Activated B cell treated with CpG ODN at 0.5 μM for 24 hours (primary cell): ENCODE results near the gene IDE. TPM values are rescaled to one million over a fixed set of nuclear protein-coding genes. Genes with fewer than 3 reads are reported as not detected.

Experiments
- ATAC-seq: fragments of 200-7000 bp; cut with Tn5 transposase; one replicate; pipeline ENCODE4 v1.10.0; 2021; ENCODE audit warnings: low read depth, mild to moderate bottlenecking, moderate library complexity
- CTCF ChIA-PET: fragments of 350-600 bp; sonication (Branson Sonifier 250); formaldehyde crosslinking; loops from one replicate; lab custom pipeline; 2021; ENCODE audit warnings: antibody characterized with exemption; lab: Charles Lee
- POLR2A ChIA-PET: fragments of 350-600 bp; sonication (Branson Sonifier 250); formaldehyde crosslinking; loops from one replicate; lab custom pipeline; 2021; ENCODE audit warnings: antibody characterized with exemption; lab: Charles Lee
- DNase-seq: peaks from one replicate; pipeline ENCODE4 v3.0.0; 2022
- H3K27ac Mint-ChIP-seq: one replicate; pipeline ENCODE4 v1.8.0; 2020; ENCODE audit warnings: mixed read lengths
- H3K27me3 Mint-ChIP-seq: one replicate; pipeline ENCODE4 v1.8.0; 2021; ENCODE audit warnings: mixed read lengths
- H3K36me3 Mint-ChIP-seq: one replicate; pipeline ENCODE4 v1.8.0; 2021; ENCODE audit warnings: low read depth, mixed read lengths
- H3K4me1 Mint-ChIP-seq: one replicate; pipeline ENCODE4 v1.8.0; 2021; ENCODE audit warnings: mixed read lengths
- H3K4me3 Mint-ChIP-seq: one replicate; pipeline ENCODE4 v1.8.0; 2020; ENCODE audit warnings: mild to moderate bottlenecking, mixed read lengths
- H3K9me3 Mint-ChIP-seq: one replicate; pipeline ENCODE4 v1.8.0; 2020; ENCODE audit warnings: mixed read lengths
- CTCF ChIP-seq: fragments of 200-600 bp; IDR thresholded peaks from one replicate; pipeline ENCODE4 v1.8.0; 2022; ENCODE audit warnings: antibody characterized with exemption, mild to moderate bottlenecking
- intact Hi-C: fragments of 100-400 bp; cut with micrococcal nuclease; formaldehyde crosslinking; loops from one replicate; pipeline ENCODE4 v1.15.1; 2024
- total RNA-seq: library from RNA; stranded (reverse); gene quantifications from 2 replicates; pipeline ENCODE4 v1.2.3, GENCODE V29; 2022

The IDE gene
- total RNA-seq, 1 donor from 2014 or later, result 39.2 TPM

GRCh38 chr10:92523639-92524038 is 50.3 kb downstream of the IDE start:
- no peak for ATAC-seq
- H3K4me3 Mint-ChIP-seq, result no peak overlapping the region
- H3K4me1 Mint-ChIP-seq, result no peaks in the 10 kb centered on the region
- TF ChIP-seq CTCF, result no peak
- no peaks in the 10 kb centered on the region for H3K9me3 Mint-ChIP-seq
- peaks cover 17% of the 10 kb centered on the region for H3K36me3 Mint-ChIP-seq
- ChIA-PET POLR2A (no interaction called here), CTCF (no interaction called here)
- no peak overlapping the region for H3K27ac Mint-ChIP-seq
- DNase-seq, result no peak
- intact Hi-C loops, result no loop called here
- H3K27me3 Mint-ChIP-seq, result no peaks in the 10 kb centered on the region

GRCh38 chr10:92517034-92517655 is 56.7 kb downstream of the IDE start:
- H3K4me1 Mint-ChIP-seq, result peaks cover 6% of the 10 kb centered on the region
- no peaks in the 10 kb centered on the region for H3K27me3 Mint-ChIP-seq
- peak; percentile 30 for TF ChIP-seq CTCF
- CTCF ChIA-PET, result interaction anchor here (0.6 to 5.1 kb wide), 12 partner anchors 10 to 408 kb away, joined by 3 to 143 read pairs (median 4); partner anchors contain the start of gene IDE
- no peaks in the 10 kb centered on the region for H3K9me3 Mint-ChIP-seq
- H3K4me3 Mint-ChIP-seq, result no peak overlapping the region
- peaks cover 16% of the 10 kb centered on the region for H3K36me3 Mint-ChIP-seq
- intact Hi-C loops, result loop anchor here (1.0 to 2.0 kb wide), 6 partner anchors 57 to 836 kb away; partner anchors contain the start of genes HHEX and IDE
- ATAC-seq, result peak; percentile 88
- DNase-seq, result no peak
- no peak overlapping the region for H3K27ac Mint-ChIP-seq
- POLR2A ChIA-PET, result interaction anchor here (1.4 to 2.0 kb wide), 2 partner anchors 57 to 74 kb away, joined by 7 to 23 read pairs; partner anchors contain the start of gene IDE

GRCh38 chr10:92508866-92509265 is 65.0 kb downstream of the IDE start:
- Mint-ChIP-seq H3K4me3 (no peak overlapping the region), H3K4me1 (no peaks in the 10 kb centered on the region), H3K36me3 (peaks cover 53% of the 10 kb centered on the region), H3K27ac (no peak overlapping the region), H3K9me3 (no peaks in the 10 kb centered on the region), H3K27me3 (no peaks in the 10 kb centered on the region)
- intact Hi-C loops, result no loop called here
- CTCF ChIA-PET, result no interaction called here
- no peak for TF ChIP-seq CTCF
- ATAC-seq (no peak), DNase-seq (no peak)
- POLR2A ChIA-PET, result no interaction called here

- Mint-ChIP-seq H3K4me3 (no peak overlapping the region), H3K36me3 (peaks cover 49% of the 10 kb centered on the region), H3K9me3 (no peaks in the 10 kb centered on the region), H3K27me3 (no peaks in the 10 kb centered on the region), H3K27ac (no peak overlapping the region), H3K4me1 (no peaks in the 10 kb centered on the region)
- intact Hi-C loops, result no loop called here
- DNase-seq (no peak), ATAC-seq (no peak)
- ChIA-PET CTCF (no interaction called here), POLR2A (no interaction called here)
- TF ChIP-seq CTCF, result no peak
Observed at GRCh38 chr10:92506336-92506735, 67.6 kb downstream of the IDE start.

- ATAC-seq, result no peak
- H3K4me1 Mint-ChIP-seq, result no peaks in the 10 kb centered on the region
- DNase-seq, result no peak
- no peak overlapping the region for H3K4me3 Mint-ChIP-seq
- ChIA-PET CTCF (no interaction called here), POLR2A (no interaction called here)
- H3K36me3 Mint-ChIP-seq, result peaks cover 57% of the 10 kb centered on the region
- intact Hi-C loops, result no loop called here
- no peak overlapping the region for H3K27ac Mint-ChIP-seq
- no peak for TF ChIP-seq CTCF
- no peaks in the 10 kb centered on the region for H3K27me3 Mint-ChIP-seq
- no peaks in the 10 kb centered on the region for H3K9me3 Mint-ChIP-seq
Observed at GRCh38 chr10:92505044-92505443, 68.8 kb downstream of the IDE start.
